Neural crest cell (in vitro differentiated cells): ENCODE measurements around the gene ST6GALNAC4. TPM values are rescaled to one million over a fixed set of nuclear protein-coding genes. Genes with fewer than 3 reads are reported as not detected.

Source experiments
- DNase-seq: peaks from one replicate; pipeline ENCODE4 v3.0.0; 2021; ENCODE audit warnings: low read depth, mixed read lengths, low spot score
- H3K27ac Mint-ChIP-seq: one replicate; pipeline ENCODE4 v1.8.0; 2021; ENCODE audit warnings: mild to moderate bottlenecking, mixed read lengths; ENCODE audit not compliant: unreplicated experiment
- H3K27me3 Mint-ChIP-seq: 2 replicates; pipeline ENCODE4 v1.8.0; 2021; ENCODE audit warnings: low read depth, mild to moderate bottlenecking, mixed read lengths
- H3K36me3 Mint-ChIP-seq: 2 replicates; pipeline ENCODE4 v1.8.0; 2021; ENCODE audit warnings: low read depth, mild to moderate bottlenecking, mixed read lengths
- H3K4me1 Mint-ChIP-seq: 2 replicates; pipeline ENCODE4 v1.8.0; 2021; ENCODE audit warnings: mixed read lengths
- H3K4me3 Mint-ChIP-seq: one replicate; pipeline ENCODE4 v1.8.0; 2021; ENCODE audit warnings: mild to moderate bottlenecking, mixed read lengths
- H3K9me3 Mint-ChIP-seq: 2 replicates; pipeline ENCODE4 v1.8.0; 2021; ENCODE audit warnings: mixed read lengths
- total RNA-seq: library from RNA; stranded (reverse); gene quantifications from 2 replicates; pipeline ENCODE4 v1.2.1, GENCODE V29; 2021
- TF ChIP-seq, protein P1 (sequence below): fragments of 200-600 bp; sonication (generic); conservative IDR thresholded peaks from 2 replicates; pipeline ENCODE4 v1.5.0; 2021; ENCODE audit warnings: antibody characterized with exemption, mild to moderate bottlenecking

The ST6GALNAC4 gene
- total RNA-seq, 1 donor from 2014 or later: 14.5 TPM

DNA sequence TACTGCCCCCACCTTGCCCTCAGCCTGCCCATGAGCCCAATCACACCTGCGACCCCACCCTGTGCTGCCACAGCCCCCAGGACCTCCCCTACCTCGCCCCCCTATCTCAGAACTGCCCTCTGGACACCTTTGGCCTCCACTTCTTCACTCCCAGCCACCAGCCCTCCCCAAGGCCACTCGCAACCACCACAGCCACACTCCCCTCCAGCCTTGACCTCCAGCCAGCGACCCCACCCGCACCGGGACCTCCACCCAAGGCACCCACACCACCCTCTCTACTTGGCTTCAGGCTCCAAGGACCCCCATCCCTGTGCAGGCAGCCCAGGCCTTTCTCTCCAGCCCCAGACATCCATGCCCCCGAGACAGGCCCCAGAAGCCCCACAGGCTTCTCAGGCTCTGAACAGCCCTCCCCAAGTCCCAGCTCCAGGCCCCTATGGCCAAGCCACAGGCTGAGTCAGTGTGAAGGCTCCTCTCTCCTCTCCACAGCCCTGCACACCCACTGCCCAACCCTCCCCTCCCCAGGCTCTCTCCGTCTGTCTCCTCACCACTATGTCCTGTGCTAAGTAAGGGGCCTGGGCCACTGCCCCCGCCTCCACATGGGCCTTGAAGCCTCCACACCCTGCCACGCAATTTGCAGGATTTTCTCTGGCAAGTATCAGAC lies 41.4 kb downstream of the ST6GALNAC4 start:
- peak overlapping the region; percentile 61 for H3K4me3 Mint-ChIP-seq

DNA sequence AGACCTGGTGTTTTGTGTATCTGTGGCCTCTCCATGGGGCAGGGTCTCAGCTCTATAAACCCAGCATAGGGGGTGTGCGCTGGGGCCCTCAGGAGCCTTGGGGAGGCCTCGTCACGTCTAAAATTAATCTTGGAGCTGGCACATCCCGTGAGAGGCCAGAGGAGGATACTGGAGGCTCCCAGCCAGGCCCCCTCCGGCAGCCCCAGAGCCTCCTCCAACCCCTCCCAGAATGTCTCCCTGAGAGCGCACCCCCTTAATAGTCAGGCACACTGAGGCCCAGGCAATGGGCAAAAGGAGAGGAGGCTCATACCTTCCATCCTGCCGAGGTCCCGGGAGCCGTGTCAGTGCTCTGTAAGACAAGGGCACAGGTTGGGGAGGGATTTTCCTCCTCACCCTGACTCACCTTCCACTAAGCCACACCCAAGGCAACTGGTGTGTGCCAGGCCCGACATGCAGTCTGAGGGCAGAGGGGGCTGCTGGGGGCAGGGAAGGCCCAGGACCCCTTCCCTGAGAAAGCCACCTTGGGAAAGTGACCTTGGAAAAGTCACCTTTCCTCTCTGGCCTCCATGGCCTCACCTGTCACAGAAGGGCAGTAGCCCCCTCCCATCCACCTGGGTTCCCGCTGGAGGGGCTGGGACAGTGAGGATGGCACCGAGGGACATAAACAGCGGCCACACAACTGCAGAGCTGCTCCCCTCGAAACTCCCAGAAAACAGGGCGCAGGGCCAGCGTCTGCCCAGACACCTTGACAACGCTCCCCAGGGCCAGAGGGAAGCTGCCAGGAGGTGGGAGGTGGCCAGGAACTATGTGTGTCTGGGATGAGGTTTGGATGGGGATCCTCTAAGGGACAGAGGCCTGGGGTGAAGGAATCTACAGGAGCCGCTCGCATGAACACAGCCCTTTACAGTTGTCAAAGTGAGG lies 42.3 kb downstream of the ST6GALNAC4 start:
- Mint-ChIP-seq H3K27me3 (no peaks in the 10 kb centered on the region), H3K9me3 (no peaks in the 10 kb centered on the region), H3K4me1 (peaks cover 19% of the 10 kb centered on the region), H3K27ac (no peak overlapping the region), H3K4me3 (no peak overlapping the region), H3K36me3 (no peaks in the 10 kb centered on the region)
- no peak for DNase-seq
- TF ChIP-seq, protein P1, sequence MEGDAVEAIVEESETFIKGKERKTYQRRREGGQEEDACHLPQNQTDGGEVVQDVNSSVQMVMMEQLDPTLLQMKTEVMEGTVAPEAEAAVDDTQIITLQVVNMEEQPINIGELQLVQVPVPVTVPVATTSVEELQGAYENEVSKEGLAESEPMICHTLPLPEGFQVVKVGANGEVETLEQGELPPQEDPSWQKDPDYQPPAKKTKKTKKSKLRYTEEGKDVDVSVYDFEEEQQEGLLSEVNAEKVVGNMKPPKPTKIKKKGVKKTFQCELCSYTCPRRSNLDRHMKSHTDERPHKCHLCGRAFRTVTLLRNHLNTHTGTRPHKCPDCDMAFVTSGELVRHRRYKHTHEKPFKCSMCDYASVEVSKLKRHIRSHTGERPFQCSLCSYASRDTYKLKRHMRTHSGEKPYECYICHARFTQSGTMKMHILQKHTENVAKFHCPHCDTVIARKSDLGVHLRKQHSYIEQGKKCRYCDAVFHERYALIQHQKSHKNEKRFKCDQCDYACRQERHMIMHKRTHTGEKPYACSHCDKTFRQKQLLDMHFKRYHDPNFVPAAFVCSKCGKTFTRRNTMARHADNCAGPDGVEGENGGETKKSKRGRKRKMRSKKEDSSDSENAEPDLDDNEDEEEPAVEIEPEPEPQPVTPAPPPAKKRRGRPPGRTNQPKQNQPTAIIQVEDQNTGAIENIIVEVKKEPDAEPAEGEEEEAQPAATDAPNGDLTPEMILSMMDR: no peak

More for the DNA sequence above, 41.4 kb downstream of the ST6GALNAC4 start:
- DNase-seq: no peak
- TF ChIP-seq, protein P1: no peak
- Mint-ChIP-seq H3K4me1 (peaks cover 19% of the 10 kb centered on the region), H3K36me3 (no peaks in the 10 kb centered on the region), H3K27me3 (no peaks in the 10 kb centered on the region), H3K9me3 (no peaks in the 10 kb centered on the region), H3K27ac (no peak overlapping the region)

DNA sequence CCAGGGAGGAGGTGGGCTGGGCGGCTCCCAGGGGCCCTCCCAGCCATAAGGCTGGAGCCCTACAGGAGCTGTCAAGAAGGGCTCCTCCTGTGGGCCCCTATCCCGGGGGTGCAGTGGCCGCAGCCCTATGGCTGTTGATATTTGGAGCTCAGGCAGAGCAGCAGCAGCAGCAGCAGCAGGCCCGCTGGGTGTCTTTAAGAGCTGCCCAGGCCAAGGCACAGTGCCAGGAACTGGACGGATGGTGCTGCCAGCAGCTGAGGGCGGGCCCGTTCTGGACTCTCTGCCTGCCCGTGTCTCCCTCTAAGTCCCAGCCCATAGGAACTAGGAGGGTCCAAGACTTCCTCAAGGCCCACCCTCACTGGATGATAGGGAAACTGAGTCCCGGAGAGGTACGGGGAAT lies 43.0 kb downstream of the ST6GALNAC4 start:
- H3K4me3 Mint-ChIP-seq: no peak overlapping the region
- H3K4me1 Mint-ChIP-seq: peaks cover 19% of the 10 kb centered on the region
- TF ChIP-seq, protein P1: no peak

DNA sequence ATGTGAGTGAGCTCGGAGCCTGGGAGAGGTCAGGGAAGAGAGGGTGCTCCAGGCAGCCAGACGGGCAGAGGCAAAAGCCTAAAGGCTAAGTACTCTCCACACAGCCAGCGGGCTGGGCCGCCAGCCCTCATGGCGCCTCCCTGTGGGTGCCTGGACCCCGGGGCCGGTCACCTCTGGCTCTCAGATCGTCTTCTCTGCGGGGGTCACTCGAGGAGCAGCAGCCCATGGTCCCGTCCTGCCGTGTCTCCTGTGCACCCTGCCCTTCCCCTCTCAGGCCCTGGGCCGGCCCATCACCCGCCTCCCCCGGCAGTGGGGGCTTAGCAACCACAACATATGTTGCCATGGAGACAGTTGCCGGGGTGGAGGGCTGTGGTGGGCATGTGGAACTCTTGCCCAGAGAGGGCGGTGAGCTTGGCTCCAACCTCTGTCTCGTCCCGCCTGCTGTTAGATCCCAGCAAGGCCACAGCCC lies 43.6 kb downstream of the ST6GALNAC4 start:
- no peaks in the 10 kb centered on the region for H3K36me3 Mint-ChIP-seq
- TF ChIP-seq, protein P1: no peak
- no peak overlapping the region for H3K27ac Mint-ChIP-seq
- peaks cover 15% of the 10 kb centered on the region for H3K4me1 Mint-ChIP-seq
- H3K27me3 Mint-ChIP-seq: no peaks in the 10 kb centered on the region
- H3K4me3 Mint-ChIP-seq: no peak overlapping the region
- no peaks in the 10 kb centered on the region for H3K9me3 Mint-ChIP-seq
- peak; percentile 44 for DNase-seq

More for the DNA sequence above, 43.0 kb downstream of the ST6GALNAC4 start:
- Mint-ChIP-seq H3K9me3 (no peaks in the 10 kb centered on the region), H3K27me3 (no peaks in the 10 kb centered on the region), H3K27ac (no peak overlapping the region), H3K36me3 (no peaks in the 10 kb centered on the region)
- no peak for DNase-seq

DNA sequence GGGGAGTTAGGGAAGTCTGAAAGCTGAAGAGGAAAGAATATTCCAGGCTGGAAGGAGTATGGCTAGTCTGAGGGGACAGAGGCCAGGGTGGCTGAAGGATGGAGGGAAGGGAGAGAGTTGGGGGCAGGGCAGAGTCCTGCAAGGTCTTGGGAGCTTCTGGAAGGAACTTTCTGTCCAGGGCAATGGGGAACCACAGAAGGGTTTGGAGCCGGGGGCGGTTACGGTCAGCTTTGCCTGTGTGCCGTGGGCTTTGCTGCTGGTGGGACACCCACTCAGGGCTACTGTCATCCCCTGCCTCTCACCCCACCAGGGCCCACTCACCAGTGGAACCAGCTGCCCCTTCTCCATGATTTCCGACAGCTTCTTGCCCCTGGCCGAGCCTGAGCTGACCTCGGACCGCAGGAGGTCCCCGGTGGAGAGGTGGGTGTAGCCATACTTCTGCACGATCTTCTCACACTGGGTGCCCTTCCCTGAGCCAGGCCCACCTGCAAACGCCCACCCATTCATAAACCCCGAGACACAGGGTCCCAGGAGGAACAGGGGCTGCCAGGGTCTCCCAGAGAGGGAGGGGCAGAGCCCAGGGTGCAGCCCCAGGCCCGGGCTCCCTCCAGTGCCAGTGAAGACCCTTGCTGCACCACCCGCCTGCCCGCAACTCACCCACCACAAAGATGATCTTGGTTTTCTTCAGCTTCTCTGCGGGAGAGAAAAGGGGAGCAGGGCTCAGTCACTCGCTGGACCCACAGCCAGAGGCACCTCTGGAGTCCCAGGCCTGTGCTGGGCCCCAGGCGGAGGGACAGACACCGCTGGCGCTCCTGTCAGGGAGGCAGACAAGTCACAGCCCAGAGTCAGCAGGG lies 44.2 kb downstream of the ST6GALNAC4 start:
- no peak for DNase-seq
- TF ChIP-seq, protein P1: no peak
- no peak overlapping the region for H3K4me3 Mint-ChIP-seq
- no peak overlapping the region for H3K27ac Mint-ChIP-seq
- H3K9me3 Mint-ChIP-seq: no peaks in the 10 kb centered on the region
- H3K36me3 Mint-ChIP-seq: no peaks in the 10 kb centered on the region
- H3K4me1 Mint-ChIP-seq: peaks cover 9% of the 10 kb centered on the region
- no peaks in the 10 kb centered on the region for H3K27me3 Mint-ChIP-seq
